HG03439 (cell line): Measurements from ENCODE around the gene STAMBP.
"Not testable (repeated sequence)": the region's sequence is repeated elsewhere in the genome, so short reads cannot be mapped to it uniquely, and the experiment has no call there.

Source experiments
- ATAC-seq: cut with Tn5 transposase; IDR thresholded peaks from one replicate; pipeline ENCODE4 v1.9.1; 2021; ENCODE audit warnings: mild to moderate bottlenecking, moderate library complexity; ENCODE audit not compliant: unreplicated experiment

The STAMBP gene

GRCh38 chr2:73885406-73885805, 56.6 kb downstream of the STAMBP start:
- ATAC-seq, result no peak

DNA sequence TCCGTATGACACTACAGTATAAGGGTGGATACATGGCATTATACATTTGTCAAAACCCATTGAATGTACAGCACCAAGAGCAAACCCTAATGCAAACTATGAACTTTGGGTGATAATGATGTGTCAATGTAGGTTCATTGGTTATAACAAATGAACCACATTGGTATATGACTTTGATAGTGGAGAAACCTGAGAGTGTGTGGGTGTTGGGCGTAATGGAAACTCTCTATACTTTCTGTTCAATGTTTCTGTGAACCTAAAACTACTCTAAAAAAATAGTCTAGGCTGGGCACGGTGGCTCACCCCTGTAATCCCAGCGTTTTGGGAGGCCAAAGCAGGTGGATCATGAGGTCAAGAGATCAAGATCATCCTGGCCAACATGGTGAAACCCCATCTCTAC, 57.6 kb downstream of the STAMBP start:
- ATAC-seq, result no peak

- not testable (repeated sequence) for ATAC-seq
Measured at GRCh38 chr2:73887596-73888353, 59.0 kb downstream of the STAMBP start.

DNA sequence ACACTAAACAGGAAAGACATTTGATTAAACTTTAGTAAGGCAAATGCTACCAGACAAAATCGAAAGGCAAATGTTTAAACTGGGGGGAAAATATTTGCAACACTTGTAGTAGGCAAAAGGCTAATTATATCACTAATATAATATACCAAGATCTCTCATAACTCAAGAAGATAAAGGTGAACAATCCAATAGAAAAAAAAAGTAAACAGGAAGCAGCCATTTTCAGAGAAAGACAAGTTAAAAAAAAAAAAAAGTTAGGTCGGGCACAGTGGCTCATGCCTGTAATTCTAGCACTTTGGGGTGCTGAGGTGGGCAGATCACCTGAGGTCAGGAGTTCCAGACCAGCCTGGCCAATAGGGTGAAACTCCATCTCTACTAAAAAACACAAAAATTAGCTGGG, 59.6 kb downstream of the STAMBP start:
- ATAC-seq, result no peak

DNA sequence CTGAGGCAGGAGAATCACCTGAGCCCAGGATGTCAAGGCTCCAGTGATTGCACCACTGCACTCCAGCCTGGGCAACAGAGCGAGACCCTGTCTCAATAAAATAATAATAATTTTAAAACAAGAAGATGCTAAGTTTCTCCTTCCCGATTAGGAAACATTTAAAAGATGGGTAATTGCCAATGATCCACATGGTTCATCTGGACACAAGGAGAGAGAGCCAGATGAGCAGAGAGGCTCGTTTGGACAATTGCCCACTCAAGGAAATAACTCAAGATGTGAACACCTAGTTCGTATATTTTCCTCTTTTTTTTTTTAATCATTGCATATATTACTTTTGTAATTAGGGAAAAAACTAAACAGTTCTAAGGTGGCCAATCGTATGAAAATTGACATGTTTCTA, 60.4 kb downstream of the STAMBP start:
- no peak for ATAC-seq

- ATAC-seq, result no peak
Measured at GRCh38 chr2:73890301-73891092, 61.7 kb downstream of the STAMBP start.

- ATAC-seq, result no peak
Measured at GRCh38 chr2:73891276-73891901, 62.6 kb downstream of the STAMBP start.

GRCh38 chr2:73892631-73893329, 64.0 kb downstream of the STAMBP start, which contains the start of gene ACTG2:
Gene ACTG2 (plus strand): TSS chr2:73893008. CDS start chr2:73901312, 8,304 bp downstream.
- ATAC-seq, result no peak

- ATAC-seq, result no peak
Measured at GRCh38 chr2:73893764-73894474, 65.2 kb downstream of the STAMBP start.

- no peak for ATAC-seq
Measured at GRCh38 chr2:73894475-73894850, 65.7 kb downstream of the STAMBP start.

- ATAC-seq, result no peak
Measured at GRCh38 chr2:73894877-73895276, 66.1 kb downstream of the STAMBP start.

DNA sequence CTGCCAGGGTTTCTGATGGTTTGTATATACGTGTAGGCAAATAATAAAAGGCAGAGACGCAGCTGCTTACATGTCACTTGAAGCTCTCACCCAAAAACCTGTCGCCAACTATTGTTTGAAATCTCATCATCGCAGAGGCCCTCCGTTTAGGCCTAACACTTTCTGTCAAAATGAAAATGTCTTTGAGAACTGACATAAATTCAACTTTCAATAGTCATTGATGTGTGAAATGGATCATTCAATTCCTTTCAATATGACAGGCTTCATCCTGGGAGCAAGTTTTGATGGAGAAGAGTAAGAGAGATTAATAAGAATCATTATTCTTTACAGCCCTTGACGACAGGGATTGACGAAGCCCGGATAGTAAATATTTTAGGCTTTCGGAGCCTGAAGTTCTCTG, 66.7 kb downstream of the STAMBP start:
- ATAC-seq, result no peak

DNA sequence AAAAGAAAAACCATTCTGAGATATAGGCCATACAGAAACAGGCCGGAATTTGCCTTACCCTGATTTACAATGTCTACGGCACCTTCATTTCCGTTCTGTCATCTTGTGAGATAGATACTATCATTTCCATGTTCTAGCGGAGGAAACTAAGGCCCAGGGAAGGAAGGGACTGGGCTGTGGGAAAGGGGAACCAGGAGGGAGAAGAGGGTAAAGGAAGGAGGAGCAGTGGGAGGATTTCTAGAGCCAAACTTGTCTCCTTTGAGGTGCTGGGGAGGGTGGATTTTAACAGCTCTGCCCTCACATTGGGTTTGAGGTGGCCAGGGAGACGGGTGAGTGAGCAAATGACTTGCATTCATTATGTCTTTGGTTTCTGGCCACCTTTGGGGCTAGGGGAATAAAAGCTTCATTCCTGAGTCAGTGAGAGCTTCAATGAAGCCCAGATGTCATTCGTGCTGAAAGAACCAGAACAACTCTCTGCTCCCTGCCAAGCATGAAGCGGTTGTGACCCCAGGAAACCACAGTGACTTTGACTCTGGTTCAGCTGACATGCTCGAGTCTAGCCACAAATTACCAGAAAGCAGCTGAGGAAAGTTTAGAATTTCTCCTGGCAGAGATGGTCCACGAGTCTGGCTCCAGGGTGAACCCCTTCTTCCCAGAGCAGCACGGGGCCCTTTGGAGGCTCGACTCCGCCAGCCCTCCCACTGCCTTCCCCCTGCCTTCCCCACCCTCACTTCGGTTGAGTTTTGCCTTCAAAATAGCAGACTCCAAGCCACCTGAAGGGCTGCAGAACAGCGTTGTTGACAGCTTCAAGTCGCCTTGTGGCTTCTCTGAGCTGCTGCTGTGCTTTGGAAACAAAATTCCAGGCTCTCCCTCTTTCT, 67.8 kb downstream of the STAMBP start:
- no peak for ATAC-seq

DNA sequence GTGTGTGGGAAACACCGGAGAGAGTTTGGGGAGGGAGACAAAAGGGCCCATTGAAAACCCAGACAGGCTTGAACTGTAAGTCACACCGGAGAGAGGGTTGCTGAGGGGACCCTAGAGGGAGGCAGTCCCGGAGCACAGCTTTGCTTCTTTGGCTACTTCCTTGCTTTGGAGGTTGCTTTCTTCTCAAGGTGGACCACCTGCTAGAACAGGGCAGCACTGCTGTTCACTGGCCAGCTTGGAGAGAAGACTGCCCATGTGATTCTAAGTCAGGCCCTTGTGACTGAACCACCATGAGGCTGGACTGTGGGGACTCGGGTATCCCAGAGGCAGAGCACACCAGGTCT, 68.5 kb downstream of the STAMBP start:
- no peak for ATAC-seq

- ATAC-seq, result no peak
Measured at GRCh38 chr2:73897934-73898333, 69.2 kb downstream of the STAMBP start.

GRCh38 chr2:73899801-73900336, 71.1 kb downstream of the STAMBP start:
- ATAC-seq, result no peak

DNA sequence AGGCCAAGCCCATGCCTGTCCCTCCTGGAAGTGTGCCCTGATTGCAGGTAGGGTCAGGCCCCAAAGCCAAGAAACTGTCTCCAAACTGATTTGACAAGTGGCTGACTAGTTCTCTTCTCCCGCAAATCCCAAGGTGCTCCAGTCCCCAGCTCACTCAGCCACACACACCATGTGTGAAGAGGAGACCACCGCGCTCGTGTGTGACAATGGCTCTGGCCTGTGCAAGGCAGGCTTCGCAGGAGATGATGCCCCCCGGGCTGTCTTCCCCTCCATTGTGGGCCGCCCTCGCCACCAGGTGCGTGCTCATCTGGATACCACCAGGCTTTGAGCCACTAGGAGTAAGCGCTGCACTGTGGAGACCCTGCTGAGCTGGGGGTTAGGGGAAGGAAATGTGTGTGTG, 72.4 kb downstream of the STAMBP start:
- no peak for ATAC-seq

DNA sequence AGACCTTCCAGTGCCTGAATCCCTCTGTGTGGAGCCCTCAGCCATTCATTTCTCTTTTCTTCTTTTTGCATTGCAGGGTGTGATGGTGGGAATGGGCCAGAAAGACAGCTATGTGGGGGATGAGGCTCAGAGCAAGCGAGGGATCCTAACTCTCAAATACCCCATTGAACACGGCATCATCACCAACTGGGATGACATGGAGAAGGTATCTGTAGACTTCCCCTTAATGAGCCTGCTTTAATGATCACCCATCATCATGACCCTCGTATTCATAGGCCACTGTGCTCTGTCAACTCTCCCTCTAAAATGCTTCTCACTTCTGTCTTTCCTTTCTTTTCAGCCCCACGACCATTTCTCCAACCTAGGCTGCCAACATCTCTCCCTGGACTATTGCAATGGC, 73.5 kb downstream of the STAMBP start:
- no peak for ATAC-seq

DNA sequence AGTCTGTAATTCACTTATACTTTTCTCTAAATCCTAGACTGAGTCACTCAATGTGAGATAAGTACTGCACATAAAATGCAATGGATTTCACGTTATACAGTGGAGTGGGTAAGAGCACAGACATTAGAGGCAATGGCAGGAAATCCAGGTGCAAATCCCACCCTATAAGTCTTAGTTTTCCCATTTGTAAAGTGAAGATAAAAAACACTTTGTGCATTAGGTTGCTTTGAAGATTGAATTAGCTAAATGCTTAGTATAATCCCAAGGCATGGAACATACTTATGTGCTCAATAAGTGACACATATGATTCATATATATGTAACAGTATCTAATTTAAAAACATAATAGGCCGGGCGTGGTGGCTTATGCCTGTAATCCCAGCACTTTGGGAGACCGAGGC, 74.6 kb downstream of the STAMBP start:
- ATAC-seq, result no peak
